GM12873 (cell line): ENCODE data around the gene HDAC1.

Experiments
- TF ChIP-seq, protein P1 (sequence below): IDR thresholded peaks from 2 replicates; pipeline ENCODE4 v1.5.1; 2012; ENCODE audit warnings: low read depth, mild to moderate bottlenecking, moderate library complexity, low read length, control low read depth; ENCODE audit not compliant: insufficient read depth; ENCODE audit errors: missing control alignments

Gene HDAC1

DNA sequence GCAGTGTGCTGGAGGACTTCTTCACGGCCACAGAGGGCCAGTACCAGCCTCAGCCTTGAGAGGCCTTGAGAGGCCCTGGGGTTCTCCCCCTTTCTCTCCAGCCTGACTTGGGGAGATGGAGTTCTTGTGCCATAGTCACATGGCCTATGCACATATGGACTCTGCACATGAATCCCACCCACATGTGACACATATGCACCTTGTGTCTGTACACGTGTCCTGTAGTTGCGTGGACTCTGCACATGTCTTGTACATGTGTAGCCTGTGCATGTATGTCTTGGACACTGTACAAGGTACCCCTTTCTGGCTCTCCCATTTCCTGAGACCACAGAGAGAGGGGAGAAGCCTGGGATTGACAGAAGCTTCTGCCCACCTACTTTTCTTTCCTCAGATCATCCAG, 6.2 kb upstream of the HDAC1 start:
- TF ChIP-seq, protein P1, sequence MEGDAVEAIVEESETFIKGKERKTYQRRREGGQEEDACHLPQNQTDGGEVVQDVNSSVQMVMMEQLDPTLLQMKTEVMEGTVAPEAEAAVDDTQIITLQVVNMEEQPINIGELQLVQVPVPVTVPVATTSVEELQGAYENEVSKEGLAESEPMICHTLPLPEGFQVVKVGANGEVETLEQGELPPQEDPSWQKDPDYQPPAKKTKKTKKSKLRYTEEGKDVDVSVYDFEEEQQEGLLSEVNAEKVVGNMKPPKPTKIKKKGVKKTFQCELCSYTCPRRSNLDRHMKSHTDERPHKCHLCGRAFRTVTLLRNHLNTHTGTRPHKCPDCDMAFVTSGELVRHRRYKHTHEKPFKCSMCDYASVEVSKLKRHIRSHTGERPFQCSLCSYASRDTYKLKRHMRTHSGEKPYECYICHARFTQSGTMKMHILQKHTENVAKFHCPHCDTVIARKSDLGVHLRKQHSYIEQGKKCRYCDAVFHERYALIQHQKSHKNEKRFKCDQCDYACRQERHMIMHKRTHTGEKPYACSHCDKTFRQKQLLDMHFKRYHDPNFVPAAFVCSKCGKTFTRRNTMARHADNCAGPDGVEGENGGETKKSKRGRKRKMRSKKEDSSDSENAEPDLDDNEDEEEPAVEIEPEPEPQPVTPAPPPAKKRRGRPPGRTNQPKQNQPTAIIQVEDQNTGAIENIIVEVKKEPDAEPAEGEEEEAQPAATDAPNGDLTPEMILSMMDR, result no peak

- TF ChIP-seq, protein P1, result no peak
Observed at GRCh38 chr1:32286763-32287162, 5.1 kb upstream of the HDAC1 start.

DNA sequence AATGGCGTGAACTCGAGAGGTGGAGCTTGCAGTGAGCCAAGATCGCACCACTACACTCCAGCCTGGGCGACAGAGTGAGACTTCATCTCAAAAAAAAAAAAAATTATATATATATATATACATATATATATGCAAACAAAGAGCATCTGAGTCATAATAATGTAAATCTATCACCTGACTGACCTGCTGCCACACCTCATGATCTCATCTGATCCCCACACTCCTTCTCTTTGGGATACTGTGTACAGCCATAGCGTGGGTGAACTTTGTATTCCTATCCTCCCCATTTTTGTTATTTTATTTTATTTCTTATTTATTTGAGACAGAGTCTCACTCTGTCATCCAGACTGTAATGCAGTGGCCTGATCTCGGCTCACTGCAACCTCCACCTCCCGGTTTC, 2.6 kb upstream of the HDAC1 start:
- TF ChIP-seq, protein P1, result no peak

DNA sequence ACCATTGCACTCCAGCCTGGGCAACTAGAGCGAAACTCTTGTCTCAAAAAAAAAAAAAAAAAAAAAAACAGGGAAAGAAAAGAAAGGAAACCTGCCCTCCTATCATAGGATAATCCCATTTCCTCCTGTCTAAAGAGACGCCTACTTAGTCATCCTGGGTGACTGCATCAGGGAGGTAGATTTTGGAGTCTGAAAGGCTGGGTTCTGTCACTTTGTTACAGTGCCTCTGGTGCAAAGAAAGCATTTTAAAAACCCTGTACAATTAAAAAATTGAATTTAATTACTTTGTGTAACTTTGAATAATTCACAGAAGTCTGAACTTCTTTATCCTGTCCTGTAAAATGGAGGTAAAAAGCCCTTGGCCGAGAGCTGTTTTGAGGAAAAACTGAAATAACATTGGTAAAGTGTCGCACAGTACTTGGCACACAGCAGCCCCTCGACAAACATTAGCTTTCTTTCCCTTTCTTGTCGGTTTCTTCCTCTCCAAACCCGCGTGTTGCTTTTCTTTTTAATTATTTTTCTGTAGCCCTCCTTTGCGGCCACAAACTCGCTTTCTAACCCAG, 657 bp upstream of the HDAC1 start:
- TF ChIP-seq, protein P1, result no peak

- TF ChIP-seq, protein P1, result no peak
Observed at GRCh38 chr1:32299327-32299726, 7.4 kb downstream of the HDAC1 start.

DNA sequence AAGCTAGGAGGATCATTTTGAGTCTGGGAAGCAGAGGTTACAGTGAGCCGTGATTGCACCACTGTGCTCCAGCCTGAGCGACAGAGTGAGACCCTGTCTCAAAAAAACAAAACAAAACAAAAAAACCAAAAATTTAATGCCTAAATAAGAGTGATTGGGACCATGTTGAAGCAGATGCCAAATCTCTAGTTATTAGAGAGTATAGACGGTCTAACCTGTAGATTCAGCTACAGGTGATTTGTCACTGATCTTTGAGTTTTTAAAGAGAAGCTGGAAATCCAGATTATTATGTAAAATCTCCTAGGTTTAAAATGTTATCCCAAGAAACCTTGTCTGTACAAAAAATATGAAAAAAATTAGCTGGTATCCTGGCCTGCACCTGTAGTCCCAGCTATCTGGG, 11.5 kb downstream of the HDAC1 start:
- TF ChIP-seq, protein P1, result no peak

DNA sequence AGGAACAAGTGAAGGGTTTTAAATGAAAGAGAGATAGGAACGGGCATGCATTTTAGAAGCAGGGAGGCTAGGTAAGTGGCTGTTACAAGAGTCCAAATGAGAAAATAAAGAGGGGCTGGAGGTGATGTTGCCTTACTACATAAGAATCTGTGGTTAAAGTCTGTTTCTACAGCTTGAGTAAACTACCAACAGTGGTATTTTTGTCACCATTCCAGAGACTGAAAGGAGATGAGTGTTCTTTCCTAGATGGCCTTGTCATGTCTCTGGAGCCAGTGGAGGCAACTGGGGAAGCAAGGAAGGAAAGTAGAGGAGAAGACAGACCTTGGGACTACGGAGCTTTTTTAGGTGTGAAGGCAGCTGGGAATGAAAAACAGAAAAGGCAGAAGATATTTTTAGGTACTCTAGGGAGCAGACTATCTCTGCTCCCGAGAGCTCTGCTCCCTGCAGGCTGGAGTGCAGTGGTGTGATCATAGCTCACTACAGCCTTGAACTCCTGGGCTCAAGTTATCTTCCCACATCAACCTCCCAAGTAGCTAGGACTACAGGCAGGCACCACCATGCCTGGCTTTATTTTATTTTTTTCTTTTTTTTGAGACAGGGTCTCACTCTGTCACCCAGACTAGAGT, 12.2 kb downstream of the HDAC1 start:
- TF ChIP-seq, protein P1, result no peak
